Endothelial cell (in vitro differentiated cells): ENCODE results near the gene DAAM2. TPM values are rescaled to one million over a fixed set of nuclear protein-coding genes. Genes with fewer than 3 reads are reported as not detected.

Experiments
- DNase-seq: peaks from one replicate; pipeline ENCODE4 v3.0.0; 2021; ENCODE audit warnings: low spot score
- H3K27ac Mint-ChIP-seq: one replicate; pipeline ENCODE4 v1.8.0; 2021; ENCODE audit warnings: mixed read lengths, inconsistent platforms; ENCODE audit not compliant: unreplicated experiment
- H3K27me3 Mint-ChIP-seq: one replicate; pipeline ENCODE4 v1.8.0; 2021; ENCODE audit warnings: mild to moderate bottlenecking, moderate library complexity, mixed read lengths, inconsistent platforms; ENCODE audit not compliant: unreplicated experiment
- H3K36me3 Mint-ChIP-seq: one replicate; pipeline ENCODE4 v1.8.0; 2021; ENCODE audit warnings: mild to moderate bottlenecking, low read depth, mixed read lengths, inconsistent platforms; ENCODE audit not compliant: unreplicated experiment
- H3K4me1 Mint-ChIP-seq: one replicate; pipeline ENCODE4 v1.8.0; 2021; ENCODE audit warnings: mild to moderate bottlenecking, mixed read lengths, inconsistent platforms; ENCODE audit not compliant: unreplicated experiment
- H3K4me3 Mint-ChIP-seq: one replicate; pipeline ENCODE4 v1.8.0; 2021; ENCODE audit warnings: mild to moderate bottlenecking, mixed read lengths, inconsistent platforms; ENCODE audit not compliant: unreplicated experiment
- H3K9me3 Mint-ChIP-seq: one replicate; pipeline ENCODE4 v1.8.0; 2021; ENCODE audit warnings: mixed read lengths, inconsistent platforms; ENCODE audit not compliant: unreplicated experiment
- total RNA-seq: library from RNA; stranded (reverse); fragmentation: NEBNext Ultra II Directional; extraction: Animal tissue kit (Norgen Biotek cat#: 25700); gene quantifications from one replicate; pipeline ENCODE4 v1.2.1, GENCODE V29; 2021; ENCODE audit not compliant: unreplicated experiment
- TF ChIP-seq, protein P1 (sequence below): fragments of 200-600 bp; sonication (generic); IDR thresholded peaks from one replicate; pipeline ENCODE4 v1.5.0; 2021; ENCODE audit warnings: antibody characterized with exemption; ENCODE audit not compliant: unreplicated experiment

Gene DAAM2
- total RNA-seq, 1 donor from 2014 or later = 3.0 TPM

DNA sequence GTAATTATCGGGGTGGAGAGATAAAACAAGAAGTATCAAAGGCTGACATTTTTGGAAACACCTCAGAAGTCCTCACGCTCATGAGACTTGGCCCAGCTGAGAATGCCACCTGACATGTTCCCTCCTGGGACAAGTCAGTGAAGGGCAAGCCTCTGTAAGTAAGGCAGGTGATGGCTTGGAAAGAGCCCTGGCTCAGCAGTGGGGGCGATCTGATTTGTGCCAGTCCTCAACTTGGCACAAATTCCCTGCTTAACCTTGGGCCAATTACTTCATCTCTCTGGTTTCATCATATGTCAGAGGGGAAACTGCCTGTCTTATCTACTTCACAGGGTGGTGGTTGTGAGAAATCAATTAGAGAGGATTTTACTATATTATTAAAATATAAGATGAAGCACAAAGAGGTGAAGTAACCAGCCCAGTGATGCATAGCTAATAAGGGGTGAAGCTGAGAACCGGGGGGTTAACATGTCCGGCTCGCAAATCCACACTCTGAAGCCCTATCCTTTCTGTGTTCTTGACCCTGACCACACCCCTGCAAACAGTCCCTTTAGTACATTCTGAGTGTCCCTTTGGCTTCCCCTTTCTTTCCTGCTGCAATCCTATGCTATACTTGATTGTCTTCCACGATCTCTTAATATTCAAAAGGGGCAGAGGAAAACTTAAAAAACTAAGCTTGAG is 150.9 kb downstream of the DAAM2 start:
- H3K4me3 Mint-ChIP-seq = no peak overlapping the region
- peaks cover 9% of the 10 kb centered on the region for H3K4me1 Mint-ChIP-seq
- no peaks in the 10 kb centered on the region for H3K36me3 Mint-ChIP-seq
- H3K27ac Mint-ChIP-seq = no peak overlapping the region
- H3K27me3 Mint-ChIP-seq = peaks cover 2% of the 10 kb centered on the region
- TF ChIP-seq, protein P1, sequence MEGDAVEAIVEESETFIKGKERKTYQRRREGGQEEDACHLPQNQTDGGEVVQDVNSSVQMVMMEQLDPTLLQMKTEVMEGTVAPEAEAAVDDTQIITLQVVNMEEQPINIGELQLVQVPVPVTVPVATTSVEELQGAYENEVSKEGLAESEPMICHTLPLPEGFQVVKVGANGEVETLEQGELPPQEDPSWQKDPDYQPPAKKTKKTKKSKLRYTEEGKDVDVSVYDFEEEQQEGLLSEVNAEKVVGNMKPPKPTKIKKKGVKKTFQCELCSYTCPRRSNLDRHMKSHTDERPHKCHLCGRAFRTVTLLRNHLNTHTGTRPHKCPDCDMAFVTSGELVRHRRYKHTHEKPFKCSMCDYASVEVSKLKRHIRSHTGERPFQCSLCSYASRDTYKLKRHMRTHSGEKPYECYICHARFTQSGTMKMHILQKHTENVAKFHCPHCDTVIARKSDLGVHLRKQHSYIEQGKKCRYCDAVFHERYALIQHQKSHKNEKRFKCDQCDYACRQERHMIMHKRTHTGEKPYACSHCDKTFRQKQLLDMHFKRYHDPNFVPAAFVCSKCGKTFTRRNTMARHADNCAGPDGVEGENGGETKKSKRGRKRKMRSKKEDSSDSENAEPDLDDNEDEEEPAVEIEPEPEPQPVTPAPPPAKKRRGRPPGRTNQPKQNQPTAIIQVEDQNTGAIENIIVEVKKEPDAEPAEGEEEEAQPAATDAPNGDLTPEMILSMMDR = no peak
- H3K9me3 Mint-ChIP-seq = no peaks in the 10 kb centered on the region
- DNase-seq = no peak

DNA sequence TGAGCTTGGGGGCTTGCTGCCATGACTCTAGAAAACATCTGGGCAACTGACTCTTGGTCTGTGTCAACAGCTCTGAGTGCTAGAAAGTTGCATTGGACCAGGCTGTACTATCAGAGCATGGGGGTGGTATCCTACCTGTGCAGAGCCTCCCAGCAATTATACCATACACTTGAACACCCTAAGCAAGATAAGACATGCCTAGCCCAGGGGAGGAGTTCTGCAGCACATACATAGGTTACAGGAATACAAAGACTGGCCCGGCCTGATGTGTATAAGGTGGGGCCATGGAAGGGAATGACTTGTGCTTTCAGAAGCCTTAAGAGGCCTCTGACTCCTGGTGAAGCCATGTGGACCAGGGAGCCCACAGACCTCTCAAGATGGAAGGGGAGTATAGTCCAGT is 153.4 kb downstream of the DAAM2 start:
- H3K9me3 Mint-ChIP-seq = no peaks in the 10 kb centered on the region
- H3K27me3 Mint-ChIP-seq = no peaks in the 10 kb centered on the region
- TF ChIP-seq, protein P1 = no peak
- H3K27ac Mint-ChIP-seq = no peak overlapping the region
- H3K4me1 Mint-ChIP-seq = peaks cover 7% of the 10 kb centered on the region
- no peaks in the 10 kb centered on the region for H3K36me3 Mint-ChIP-seq
- no peak for DNase-seq
- no peak overlapping the region for H3K4me3 Mint-ChIP-seq

DNA sequence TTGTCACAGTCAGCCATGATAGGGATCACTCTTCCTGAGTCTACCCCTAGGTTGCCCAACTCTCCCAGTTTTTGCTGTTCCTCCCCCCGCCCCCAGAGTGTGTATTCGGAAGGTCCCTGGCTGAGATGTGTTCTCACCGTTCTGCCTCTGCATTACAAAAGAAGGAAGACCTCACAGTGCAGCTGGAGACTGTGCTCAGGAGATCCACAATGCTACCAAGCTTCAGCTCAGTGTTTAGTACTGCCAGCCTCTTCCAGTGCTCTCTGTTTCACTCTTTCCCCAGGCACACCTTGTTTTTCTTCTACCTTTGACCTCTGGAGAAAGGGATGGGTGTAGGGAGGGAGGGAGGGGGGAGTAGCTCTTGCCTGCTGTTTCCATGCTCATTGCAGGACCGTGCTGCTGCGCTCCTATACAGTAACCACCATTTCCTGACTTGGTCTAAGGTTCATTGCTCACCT is 155.5 kb downstream of the DAAM2 start:
- Mint-ChIP-seq H3K4me3 (no peak overlapping the region), H3K27ac (no peak overlapping the region), H3K4me1 (peaks cover 7% of the 10 kb centered on the region), H3K36me3 (no peaks in the 10 kb centered on the region), H3K27me3 (no peaks in the 10 kb centered on the region), H3K9me3 (no peaks in the 10 kb centered on the region)
- no peak for DNase-seq
- TF ChIP-seq, protein P1 = no peak

DNA sequence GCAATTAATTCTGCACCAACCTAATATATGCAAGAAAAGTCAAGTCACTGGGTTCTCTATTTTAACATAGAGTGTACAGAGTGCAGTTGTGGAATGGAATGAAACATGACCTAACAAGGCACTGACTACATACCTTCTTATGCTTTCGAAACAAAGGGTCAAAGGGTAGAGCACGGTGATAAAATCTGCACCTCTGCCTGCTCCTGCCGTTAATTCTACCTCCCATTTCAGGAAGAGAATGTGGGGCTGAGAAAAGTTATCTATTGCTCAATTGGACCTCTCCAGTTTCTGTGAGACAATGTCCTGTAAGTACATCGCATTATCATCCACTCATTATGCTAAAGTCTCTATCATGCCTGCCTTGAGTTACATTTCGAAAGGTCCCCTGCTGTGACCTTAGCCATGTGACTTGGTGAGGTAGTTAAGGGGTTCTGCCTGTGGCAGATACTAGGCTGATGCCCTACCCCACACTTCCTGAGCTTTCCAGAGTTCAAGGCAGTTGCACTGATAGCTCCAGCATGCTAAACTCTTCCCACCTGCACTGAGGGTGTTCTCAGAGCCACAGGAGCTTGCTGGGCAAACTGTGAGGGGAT is 156.1 kb downstream of the DAAM2 start:
- H3K9me3 Mint-ChIP-seq = no peaks in the 10 kb centered on the region
- TF ChIP-seq, protein P1 = no peak
- H3K4me1 Mint-ChIP-seq = peaks cover 7% of the 10 kb centered on the region
- H3K4me3 Mint-ChIP-seq = no peak overlapping the region
- DNase-seq = no peak
- H3K27ac Mint-ChIP-seq = no peak overlapping the region
- no peaks in the 10 kb centered on the region for H3K36me3 Mint-ChIP-seq
- no peaks in the 10 kb centered on the region for H3K27me3 Mint-ChIP-seq

DNA sequence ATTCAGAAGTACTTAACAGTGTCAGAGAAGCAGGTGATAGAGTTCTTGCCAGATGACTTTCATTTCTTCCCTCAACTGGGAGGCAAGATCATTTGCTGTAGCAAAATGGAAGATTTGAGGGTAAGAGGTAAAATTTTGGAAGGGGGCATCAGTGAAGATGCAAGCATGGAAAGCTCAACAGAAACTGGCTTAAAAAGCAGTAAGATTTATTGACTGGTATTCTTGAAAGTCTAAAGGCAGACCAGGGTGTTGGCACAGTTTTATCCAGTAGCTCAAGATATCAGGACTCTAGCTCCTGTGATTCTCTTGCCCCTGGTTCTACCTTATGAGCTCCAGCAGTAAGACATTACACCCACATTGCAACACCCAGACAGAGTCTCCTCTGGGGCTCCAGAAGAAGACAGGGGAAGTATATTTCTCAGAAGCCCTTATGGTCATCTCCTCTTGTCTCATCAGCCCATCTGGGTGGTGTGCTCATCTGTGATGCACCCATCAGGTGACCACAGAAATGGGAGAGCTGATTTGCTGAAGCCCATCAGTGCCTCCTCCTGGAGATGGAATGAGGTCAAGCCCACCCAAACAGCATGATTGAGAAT is 158.0 kb downstream of the DAAM2 start:
- Mint-ChIP-seq H3K27ac (no peak overlapping the region), H3K9me3 (no peaks in the 10 kb centered on the region), H3K4me1 (peaks cover 7% of the 10 kb centered on the region), H3K4me3 (no peak overlapping the region), H3K27me3 (no peaks in the 10 kb centered on the region), H3K36me3 (no peaks in the 10 kb centered on the region)
- DNase-seq = no peak
- TF ChIP-seq, protein P1 = no peak
